ENCODE data around the gene APOD.
"Not testable (repeated sequence)": the region's sequence is repeated elsewhere in the genome, so short reads cannot be mapped to it uniquely, and the experiment has no call there.

APOD gene

GRCh38 chr3:195617784-195618659 lies 34.3 kb upstream of the APOD start:
- not testable (repeated sequence) for DNase-seq (ENCODE audit: low spot score)

- DNase-seq (ENCODE audit: low spot score): not testable (repeated sequence)
Measured at GRCh38 chr3:195617134-195617533, 33.4 kb upstream of the APOD start.

- no peak for DNase-seq (ENCODE audit: low spot score)
Measured at GRCh38 chr3:195616681-195617080, 32.9 kb upstream of the APOD start.

- DNase-seq (ENCODE audit: low spot score): not testable (repeated sequence)
Measured at GRCh38 chr3:195615952-195616537, 32.3 kb upstream of the APOD start.

- not testable (repeated sequence) for DNase-seq (ENCODE audit: low spot score)
Measured at GRCh38 chr3:195614672-195615504, 31.1 kb upstream of the APOD start.

GRCh38 chr3:195613468-195614069 lies 29.8 kb upstream of the APOD start:
- DNase-seq (ENCODE audit: low spot score): no peak

- no peak for DNase-seq (ENCODE audit: low spot score)
Measured at GRCh38 chr3:195612075-195612800, 28.5 kb upstream of the APOD start.

GRCh38 chr3:195609229-195609628 lies 25.5 kb upstream of the APOD start:
- DNase-seq (ENCODE audit: low spot score): no peak

GRCh38 chr3:195601785-195602184 lies 18.0 kb upstream of the APOD start:
- DNase-seq (ENCODE audit: low spot score): not testable (repeated sequence)

GRCh38 chr3:195601382-195601781 lies 17.6 kb upstream of the APOD start:
- DNase-seq (ENCODE audit: low spot score): no peak

GRCh38 chr3:195599926-195600325 lies 16.2 kb upstream of the APOD start:
- DNase-seq (ENCODE audit: low spot score): not testable (repeated sequence)

- not testable (repeated sequence) for DNase-seq (ENCODE audit: low spot score)
Measured at GRCh38 chr3:195599516-195599915, 15.8 kb upstream of the APOD start.

GRCh38 chr3:195597848-195598247 lies 14.1 kb upstream of the APOD start:
- no peak for DNase-seq (ENCODE audit: low spot score)

- no peak for DNase-seq (ENCODE audit: low spot score)
Measured at GRCh38 chr3:195597229-195597628, 13.5 kb upstream of the APOD start.

- no peak for DNase-seq (ENCODE audit: low spot score)
Measured at GRCh38 chr3:195596765-195597171, 13.0 kb upstream of the APOD start.

- DNase-seq (ENCODE audit: low spot score): no peak
Measured at GRCh38 chr3:195595785-195596531, 12.2 kb upstream of the APOD start.

- DNase-seq (ENCODE audit: low spot score): no peak
Measured at GRCh38 chr3:195591852-195592251, 8.1 kb upstream of the APOD start.

GRCh38 chr3:195591220-195591619 lies 7.5 kb upstream of the APOD start:
- no peak for DNase-seq (ENCODE audit: low spot score)

- not testable (repeated sequence) for DNase-seq (ENCODE audit: low spot score)
Measured at GRCh38 chr3:195590381-195590780, 6.6 kb upstream of the APOD start.

GRCh38 chr3:195589796-195590195 lies 6.1 kb upstream of the APOD start:
- DNase-seq (ENCODE audit: low spot score): not testable (repeated sequence)

GRCh38 chr3:195587824-195588223 lies 4.1 kb upstream of the APOD start:
- DNase-seq (ENCODE audit: low spot score): no peak
